WTC11 (cell line): Measurements from ENCODE around the gene GPRC5B. TPM values are rescaled to one million over a fixed set of nuclear protein-coding genes. Genes with fewer than 3 reads are reported as not detected.

ENCODE experiments used
- ATAC-seq: fragments of 200-7000 bp; cut with Tn5 transposase; 2 replicates; pipeline ENCODE4 v1.10.0; 2021; ENCODE audit warnings: mild to moderate bottlenecking, moderate library complexity
- CTCF ChIA-PET: fragments of 300-600 bp; sonication (Branson Sonifier 250); formaldehyde crosslinking; loops from one replicate; lab custom pipeline; 2021; ENCODE audit warnings: antibody characterized with exemption; lab: Charles Lee
- POLR2A ChIA-PET: fragments of 350-600 bp; sonication (Branson Sonifier 250); formaldehyde crosslinking; loops from one replicate; lab custom pipeline; 2021; ENCODE audit warnings: antibody characterized with exemption; lab: Charles Lee
- DNase-seq: peaks from one replicate; pipeline ENCODE4 v3.0.0; 2021; ENCODE audit warnings: low spot score
- H3K27ac Mint-ChIP-seq: 2 replicates; pipeline ENCODE4 v1.8.0; 2021; ENCODE audit warnings: mixed read lengths
- H3K27me3 Mint-ChIP-seq: 2 replicates; pipeline ENCODE4 v1.8.0; 2021; ENCODE audit warnings: low read depth, mild to moderate bottlenecking, moderate library complexity, mixed read lengths
- H3K36me3 Mint-ChIP-seq: 2 replicates; pipeline ENCODE4 v1.8.0; 2021; ENCODE audit warnings: mixed read lengths
- H3K4me1 Mint-ChIP-seq: 2 replicates; pipeline ENCODE4 v1.8.0; 2022; ENCODE audit warnings: mixed read lengths
- H3K4me3 Mint-ChIP-seq: 2 replicates; pipeline ENCODE4 v1.8.0; 2021; ENCODE audit warnings: mild to moderate bottlenecking, moderate library complexity, mixed read lengths
- H3K9me3 Mint-ChIP-seq: 2 replicates; pipeline ENCODE4 v1.8.0; 2021; ENCODE audit warnings: mixed read lengths
- E2F1 ChIP-seq: sonication (generic); formaldehyde crosslinking; IDR thresholded peaks from 2 replicates; pipeline ENCODE4 v1.8.0; 2022; ENCODE audit warnings: mild to moderate bottlenecking, missing genetic modification reagents
- EMX1 ChIP-seq: fragments of 250-450 bp; sonication (Bioruptor Pico); IDR thresholded peaks from 2 replicates; pipeline ENCODE4 v1.8.0; 2021; ENCODE audit warnings: mild to moderate bottlenecking
- ERG ChIP-seq: fragments of 250-450 bp; sonication (Bioruptor Pico); IDR thresholded peaks from 2 replicates; pipeline ENCODE4 v1.8.0; 2021; ENCODE audit warnings: mild to moderate bottlenecking
- FOXK1 ChIP-seq: sonication (generic); formaldehyde crosslinking; IDR thresholded peaks from 2 replicates; pipeline ENCODE4 v1.8.0; 2022; ENCODE audit warnings: mild to moderate bottlenecking, moderate library complexity, missing genetic modification reagents
- GTF2I ChIP-seq: fragments of 250-450 bp; sonication (Bioruptor Pico); conservative IDR thresholded peaks from 2 replicates; pipeline ENCODE4 v1.4.0; 2021; ENCODE audit warnings: mild to moderate bottlenecking
- JAZF1 ChIP-seq: fragments of 250-450 bp; sonication (Bioruptor Pico); IDR thresholded peaks from 2 replicates; pipeline ENCODE4 v1.9.0; 2021; ENCODE audit warnings: moderate library complexity, mild to moderate bottlenecking, inconsistent platforms
- MAX ChIP-seq: sonication (generic); formaldehyde crosslinking; IDR thresholded peaks from 2 replicates; pipeline ENCODE4 v1.8.0; 2022; ENCODE audit warnings: mild to moderate bottlenecking, missing genetic modification reagents
- NR2C2 ChIP-seq: sonication (generic); formaldehyde crosslinking; IDR thresholded peaks from 2 replicates; pipeline ENCODE4 v1.8.0; 2022; ENCODE audit warnings: mild to moderate bottlenecking, missing genetic modification reagents
- PREB ChIP-seq: sonication (generic); formaldehyde crosslinking; IDR thresholded peaks from 2 replicates; pipeline ENCODE4 v1.8.1; 2022; ENCODE audit warnings: mild to moderate bottlenecking, missing genetic modification reagents, moderate library complexity, borderline replicate concordance
- PRRX2 ChIP-seq: fragments of 250-450 bp; sonication (Bioruptor Pico); IDR thresholded peaks from 2 replicates; pipeline ENCODE4 v1.8.0; 2021; ENCODE audit warnings: mild to moderate bottlenecking
- SMAD4 ChIP-seq: sonication (generic); formaldehyde crosslinking; IDR thresholded peaks from 2 replicates; pipeline ENCODE4 v1.8.0; 2022; ENCODE audit warnings: mild to moderate bottlenecking, missing genetic modification reagents
- SOX15 ChIP-seq: fragments of 250-450 bp; sonication (Bioruptor Pico); IDR thresholded peaks from 2 replicates; pipeline ENCODE4 v1.9.0; 2021; ENCODE audit warnings: mild to moderate bottlenecking
- STAT6 ChIP-seq: sonication (generic); formaldehyde crosslinking; conservative IDR thresholded peaks from 2 replicates; pipeline ENCODE4 v1.8.1; 2023; ENCODE audit warnings: mild to moderate bottlenecking, low read depth, missing genetic modification reagents, moderate library complexity
- TCF7 ChIP-seq: sonication (generic); formaldehyde crosslinking; IDR thresholded peaks from 2 replicates; pipeline ENCODE4 v1.8.0; 2022; ENCODE audit warnings: mild to moderate bottlenecking, low read depth, missing genetic modification reagents, moderate library complexity
- TEAD1 ChIP-seq: sonication (generic); formaldehyde crosslinking; IDR thresholded peaks from 2 replicates; pipeline ENCODE4 v1.8.0; 2022; ENCODE audit warnings: mild to moderate bottlenecking, missing genetic modification reagents
- USF2 ChIP-seq: sonication (generic); formaldehyde crosslinking; IDR thresholded peaks from 2 replicates; pipeline ENCODE4 v1.8.1; 2023; ENCODE audit warnings: mild to moderate bottlenecking, missing genetic modification reagents, moderate library complexity
- ZNF317 ChIP-seq: sonication (generic); formaldehyde crosslinking; IDR thresholded peaks from 2 replicates; pipeline ENCODE4 v1.8.1; 2023; ENCODE audit warnings: low read depth, mild to moderate bottlenecking, moderate library complexity, missing genetic modification reagents, borderline replicate concordance
- total RNA-seq: library from RNA; stranded (reverse); gene quantifications from 3 replicates; pipeline ENCODE4 v1.2.3, GENCODE V29; 2021
- TF ChIP-seq, protein P1 (sequence below): sonication (generic); formaldehyde crosslinking; IDR thresholded peaks from 2 replicates; pipeline ENCODE4 v1.8.0; 2023; ENCODE audit warnings: mild to moderate bottlenecking, missing genetic modification reagents

The GPRC5B gene
- total RNA-seq, 1 experiment from 2014 or later = 104 TPM

- TF ChIP-seq TCF7 (CRISPR knock-in tag) = no peak
- TF ChIP-seq USF2 (CRISPR knock-in tag) = no peak
- TF ChIP-seq, protein P1, sequence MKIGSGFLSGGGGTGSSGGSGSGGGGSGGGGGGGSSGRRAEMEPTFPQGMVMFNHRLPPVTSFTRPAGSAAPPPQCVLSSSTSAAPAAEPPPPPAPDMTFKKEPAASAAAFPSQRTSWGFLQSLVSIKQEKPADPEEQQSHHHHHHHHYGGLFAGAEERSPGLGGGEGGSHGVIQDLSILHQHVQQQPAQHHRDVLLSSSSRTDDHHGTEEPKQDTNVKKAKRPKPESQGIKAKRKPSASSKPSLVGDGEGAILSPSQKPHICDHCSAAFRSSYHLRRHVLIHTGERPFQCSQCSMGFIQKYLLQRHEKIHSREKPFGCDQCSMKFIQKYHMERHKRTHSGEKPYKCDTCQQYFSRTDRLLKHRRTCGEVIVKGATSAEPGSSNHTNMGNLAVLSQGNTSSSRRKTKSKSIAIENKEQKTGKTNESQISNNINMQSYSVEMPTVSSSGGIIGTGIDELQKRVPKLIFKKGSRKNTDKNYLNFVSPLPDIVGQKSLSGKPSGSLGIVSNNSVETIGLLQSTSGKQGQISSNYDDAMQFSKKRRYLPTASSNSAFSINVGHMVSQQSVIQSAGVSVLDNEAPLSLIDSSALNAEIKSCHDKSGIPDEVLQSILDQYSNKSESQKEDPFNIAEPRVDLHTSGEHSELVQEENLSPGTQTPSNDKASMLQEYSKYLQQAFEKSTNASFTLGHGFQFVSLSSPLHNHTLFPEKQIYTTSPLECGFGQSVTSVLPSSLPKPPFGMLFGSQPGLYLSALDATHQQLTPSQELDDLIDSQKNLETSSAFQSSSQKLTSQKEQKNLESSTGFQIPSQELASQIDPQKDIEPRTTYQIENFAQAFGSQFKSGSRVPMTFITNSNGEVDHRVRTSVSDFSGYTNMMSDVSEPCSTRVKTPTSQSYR (CRISPR knock-in tag) = no peak
- no peak for TF ChIP-seq JAZF1 (CRISPR knock-in tag)
- no peak for TF ChIP-seq EMX1
- TF ChIP-seq FOXK1 (CRISPR knock-in tag) = no peak
- no peak for TF ChIP-seq GTF2I (CRISPR knock-in tag)
These were observed 13.5 kb upstream of the GPRC5B start (continued) for GRCh38 chr16:19898166-19898565.

- ATAC-seq = no peak
- no peak overlapping the region for H3K4me3 Mint-ChIP-seq
- DNase-seq = no peak
- peaks cover 4% of the 10 kb centered on the region; the same call in 1 of the 2 replicates for H3K9me3 Mint-ChIP-seq
- peaks cover 16% of the 10 kb centered on the region for H3K4me1 Mint-ChIP-seq
- peaks cover 2% of the 10 kb centered on the region; the same call in 1 of the 2 replicates for H3K36me3 Mint-ChIP-seq
- CTCF ChIA-PET = interaction anchor here (2.0 to 6.3 kb wide), 2 partner anchors 403 to 487 kb away, joined by 8 to 79 read pairs; no protein-coding TSS in a partner anchor
- no peaks in the 10 kb centered on the region for H3K27me3 Mint-ChIP-seq
- POLR2A ChIA-PET = no interaction called here
- no peak overlapping the region for H3K27ac Mint-ChIP-seq
- no peak for TF ChIP-seq ZNF317 (CRISPR knock-in tag)
- no peak for TF ChIP-seq ERG (CRISPR knock-in tag)
- no peak for TF ChIP-seq NR2C2 (CRISPR knock-in tag)
- TF ChIP-seq SMAD4 (CRISPR knock-in tag) = no peak
- TF ChIP-seq MAX = no peak
- no peak for TF ChIP-seq SOX15 (CRISPR knock-in tag)
- TF ChIP-seq, all 79 proteins: peak for 0
These were observed 12.3 kb upstream of the GPRC5B start for GRCh38 chr16:19896951-19897350.

DNA sequence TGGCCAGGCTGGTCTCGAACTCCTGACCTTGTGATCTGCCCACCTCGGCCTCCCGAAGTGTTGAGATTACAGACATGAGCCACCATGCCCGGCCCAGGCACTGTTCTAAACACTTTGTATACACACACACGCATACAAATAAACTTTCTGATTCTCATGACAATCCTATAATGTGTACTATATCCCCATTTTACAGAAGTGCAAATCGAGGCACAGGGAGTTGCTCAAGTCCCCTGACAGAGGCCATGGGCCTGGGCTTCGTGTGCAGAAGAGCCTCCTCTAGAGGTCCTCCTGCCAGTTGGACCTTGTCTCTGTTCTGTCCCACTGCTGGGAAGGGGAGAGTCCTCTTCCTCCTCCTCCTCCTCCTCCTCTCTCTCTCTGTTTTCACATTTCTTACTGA is 9.9 kb upstream of the GPRC5B start:
- H3K27ac Mint-ChIP-seq = no peak overlapping the region
- DNase-seq = no peak
- peaks cover 2% of the 10 kb centered on the region; the same call in 1 of the 2 replicates for H3K36me3 Mint-ChIP-seq
- POLR2A ChIA-PET = interaction anchor here (0.5 kb wide), 1 partner anchor 375 kb away, joined by 3 read pairs; no protein-coding TSS in a partner anchor
- ATAC-seq = no peak
- no peak overlapping the region for H3K4me3 Mint-ChIP-seq
- H3K4me1 Mint-ChIP-seq = peaks cover 16% of the 10 kb centered on the region
- TF ChIP-seq TEAD1 (CRISPR knock-in tag) (no peak), STAT6 (CRISPR knock-in tag) (no peak), GTF2I (CRISPR knock-in tag) (0 out of 2 replicates have a peak, but pooled peaks have one; percentile 34), PRRX2 (CRISPR knock-in tag) (no peak), PREB (CRISPR knock-in tag) (no peak), E2F1 (CRISPR knock-in tag) (no peak)
- CTCF ChIA-PET = no interaction called here
- no peaks in the 10 kb centered on the region for H3K27me3 Mint-ChIP-seq
- H3K9me3 Mint-ChIP-seq = peaks cover 9% of the 10 kb centered on the region
